HG03439 (cell line): Measurements from ENCODE around the gene TRPM8.

Source experiments
- ATAC-seq: cut with Tn5 transposase; IDR thresholded peaks from one replicate; pipeline ENCODE4 v1.9.1; 2021; ENCODE audit warnings: mild to moderate bottlenecking, moderate library complexity; ENCODE audit not compliant: unreplicated experiment

TRPM8 gene

GRCh38 chr2:233972941-233973575 lies 55.9 kb downstream of the TRPM8 start:
- ATAC-seq: no peak

DNA sequence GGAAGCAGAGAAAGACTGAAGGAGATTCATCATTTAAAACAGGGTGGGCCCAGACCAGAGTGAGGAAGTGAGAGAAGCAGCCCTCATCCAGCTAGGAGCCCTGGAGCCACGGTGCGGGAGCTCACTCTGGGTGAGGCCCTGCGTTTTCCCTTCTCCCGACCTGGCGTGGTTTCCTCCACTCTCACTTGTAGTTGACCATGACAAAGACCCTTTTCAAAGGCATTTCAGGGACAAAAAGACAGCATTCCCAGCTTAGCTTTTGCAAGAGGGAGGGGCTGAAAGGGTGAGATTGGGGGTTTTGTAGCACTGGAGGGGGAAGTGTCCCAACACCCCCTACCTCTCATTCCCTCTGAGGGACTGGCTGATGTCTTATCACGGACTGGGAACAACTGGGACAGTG lies 56.6 kb downstream of the TRPM8 start:
- no peak for ATAC-seq

GRCh38 chr2:233974530-233975071 lies 57.4 kb downstream of the TRPM8 start:
- ATAC-seq: no peak

DNA sequence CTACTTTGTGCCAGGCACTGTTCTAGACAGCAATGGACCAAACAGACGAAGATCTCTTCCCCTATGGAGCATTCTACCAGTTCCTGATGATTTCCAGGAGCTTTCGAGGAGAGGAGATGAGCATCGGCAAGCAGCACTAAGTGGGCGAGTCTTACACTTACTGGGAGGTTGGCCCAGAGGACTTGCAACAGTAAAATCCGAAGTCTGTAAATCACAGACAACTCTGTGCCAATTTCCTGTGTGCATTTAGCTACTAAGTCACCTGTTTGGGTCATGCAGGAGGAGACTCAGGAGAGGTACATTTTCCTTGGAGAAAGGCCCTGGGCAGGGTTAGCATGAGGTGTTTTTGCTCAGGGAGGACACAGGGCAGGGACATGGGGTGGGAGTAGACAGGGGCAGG lies 58.9 kb downstream of the TRPM8 start:
- ATAC-seq: no peak

DNA sequence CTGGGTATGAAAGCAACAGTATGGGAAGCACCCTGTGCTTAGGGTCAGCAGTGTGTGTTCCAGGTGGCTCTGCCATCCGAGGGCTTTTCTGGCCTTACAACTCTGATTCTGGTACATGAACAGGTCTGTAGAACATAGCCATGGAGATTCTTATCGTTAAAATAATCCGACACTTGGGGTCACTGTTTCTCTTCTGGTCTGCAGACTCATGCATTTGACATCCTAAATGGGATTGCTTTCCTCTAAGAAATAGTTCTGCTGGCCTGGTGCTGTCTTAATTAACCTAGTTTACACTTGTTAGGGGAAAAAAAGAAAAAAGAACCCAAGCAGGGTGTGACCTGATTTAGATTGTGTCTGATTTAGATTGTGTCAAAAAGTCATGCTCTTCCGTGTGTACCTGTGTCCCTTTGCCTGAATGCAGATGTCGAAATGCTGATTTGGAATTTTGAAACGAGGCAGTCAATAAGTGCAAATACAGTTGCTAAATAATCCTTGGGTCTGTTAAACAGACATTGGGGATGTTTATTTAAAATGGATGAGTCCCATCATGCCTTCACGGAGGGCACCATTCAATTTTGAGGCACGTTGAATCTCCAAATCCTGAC lies 59.6 kb downstream of the TRPM8 start:
- ATAC-seq: no peak

- no peak for ATAC-seq
These were observed 60.2 kb downstream of the TRPM8 start for GRCh38 chr2:233977296-233977837.

- no peak for ATAC-seq
These were observed 62.6 kb downstream of the TRPM8 start for GRCh38 chr2:233979748-233980147.

GRCh38 chr2:233980955-233981561 lies 63.9 kb downstream of the TRPM8 start:
- no peak for ATAC-seq

- no peak for ATAC-seq
These were observed 64.6 kb downstream of the TRPM8 start for GRCh38 chr2:233981574-233982420.

DNA sequence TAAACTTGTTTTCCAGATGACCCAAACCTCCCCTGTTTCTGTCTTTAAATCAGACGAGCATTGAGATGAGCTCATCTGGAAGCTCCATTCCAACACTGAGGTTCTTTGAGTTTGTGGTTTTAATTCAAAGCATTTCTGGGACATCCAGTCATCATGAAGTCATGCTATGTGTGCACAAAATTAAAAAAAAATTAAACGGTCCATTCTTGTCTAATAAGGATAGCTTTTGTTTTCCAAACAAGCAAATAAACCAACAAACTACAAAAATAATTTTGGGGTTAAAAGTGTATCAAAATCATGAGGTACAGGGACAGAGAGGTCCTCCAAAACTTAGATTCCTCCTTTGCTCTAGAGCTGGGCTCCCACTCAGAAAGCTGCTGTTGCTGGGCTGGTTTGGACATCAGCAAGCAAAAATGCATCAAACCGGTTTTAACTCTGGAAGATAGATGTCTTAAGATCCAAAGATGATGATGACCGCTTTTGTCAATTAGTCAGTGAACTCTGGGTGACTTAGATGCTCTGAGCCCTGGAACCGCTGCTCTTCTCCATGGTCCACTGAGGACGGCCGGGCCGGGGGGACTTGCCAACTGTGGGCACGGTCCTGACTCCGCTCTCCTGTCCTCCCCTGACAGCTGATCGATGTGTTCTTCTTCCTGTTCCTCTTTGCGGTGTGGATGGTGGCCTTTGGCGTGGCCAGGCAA lies 65.4 kb downstream of the TRPM8 start:
- no peak for ATAC-seq

- no peak for ATAC-seq
These were observed 66.3 kb downstream of the TRPM8 start for GRCh38 chr2:233983445-233983844.

- ATAC-seq: no peak
These were observed 71.4 kb downstream of the TRPM8 start for GRCh38 chr2:233988581-233988980.

GRCh38 chr2:233989221-233989858 lies 72.2 kb downstream of the TRPM8 start:
- no peak for ATAC-seq

DNA sequence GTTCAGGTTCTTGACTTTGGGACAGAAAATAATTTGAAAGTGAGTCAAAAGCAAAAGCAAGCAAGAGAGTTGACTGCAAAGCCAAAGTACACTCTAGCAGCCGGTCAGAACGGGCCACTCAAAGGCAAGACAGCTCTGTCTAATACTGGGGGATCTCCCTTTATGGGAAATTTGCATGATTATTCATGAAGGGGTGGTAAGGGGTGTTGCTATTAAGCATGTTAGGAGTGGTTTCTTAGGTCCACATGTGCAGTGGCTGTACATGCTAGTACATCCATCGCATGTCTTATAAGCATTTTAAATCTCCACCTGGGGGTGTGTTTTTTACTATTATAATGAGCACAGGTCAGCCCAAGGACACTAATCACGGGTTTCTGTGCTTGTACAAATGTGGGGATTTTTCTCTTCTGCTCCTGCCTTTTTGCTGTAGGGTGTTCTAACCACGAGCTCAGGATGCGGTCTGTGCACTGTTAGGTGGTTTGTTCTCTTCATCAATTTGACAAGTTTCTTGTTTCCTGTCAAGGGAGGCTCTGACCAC lies 73.2 kb downstream of the TRPM8 start:
- ATAC-seq: no peak

DNA sequence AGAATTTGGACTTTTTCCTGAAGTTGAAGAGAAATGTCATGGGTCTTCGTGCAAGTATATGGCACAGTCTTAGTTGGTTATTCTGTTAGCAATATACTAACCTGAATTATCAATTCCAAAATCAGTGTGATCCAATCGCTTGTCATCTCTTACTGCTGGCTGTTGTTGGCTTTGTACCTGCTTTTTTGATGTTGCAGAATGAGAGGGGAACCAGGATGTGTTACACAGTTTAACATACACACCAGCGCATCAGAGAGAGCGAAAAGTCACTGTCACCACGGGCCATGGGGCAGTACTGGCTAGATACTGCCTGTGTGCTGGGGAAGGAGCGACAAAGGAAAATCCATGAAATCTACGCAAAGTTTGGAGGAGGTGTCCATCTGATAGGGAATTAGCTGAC lies 74.0 kb downstream of the TRPM8 start:
- ATAC-seq: no peak

- ATAC-seq: no peak
These were observed 75.5 kb downstream of the TRPM8 start for GRCh38 chr2:233992513-233993217.

DNA sequence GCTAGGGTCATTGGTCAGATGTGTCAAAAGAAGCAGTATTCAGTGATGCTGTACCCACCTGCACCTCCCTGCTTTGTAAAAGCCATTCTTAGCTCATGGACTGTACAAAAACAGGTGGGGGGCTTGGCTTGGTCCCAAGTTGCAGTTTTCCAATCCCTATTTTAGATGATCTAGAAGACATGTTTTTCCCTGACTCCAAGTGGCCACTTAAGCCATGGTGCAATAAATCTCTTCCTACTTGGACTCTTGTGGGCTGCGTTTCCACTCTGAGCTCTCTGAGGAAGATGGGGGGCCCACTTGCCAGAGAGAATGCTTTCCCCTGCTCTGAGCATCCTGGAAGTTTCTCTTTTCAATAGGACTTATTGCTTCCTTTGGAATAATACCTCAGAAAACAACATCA lies 76.3 kb downstream of the TRPM8 start:
- ATAC-seq: no peak

DNA sequence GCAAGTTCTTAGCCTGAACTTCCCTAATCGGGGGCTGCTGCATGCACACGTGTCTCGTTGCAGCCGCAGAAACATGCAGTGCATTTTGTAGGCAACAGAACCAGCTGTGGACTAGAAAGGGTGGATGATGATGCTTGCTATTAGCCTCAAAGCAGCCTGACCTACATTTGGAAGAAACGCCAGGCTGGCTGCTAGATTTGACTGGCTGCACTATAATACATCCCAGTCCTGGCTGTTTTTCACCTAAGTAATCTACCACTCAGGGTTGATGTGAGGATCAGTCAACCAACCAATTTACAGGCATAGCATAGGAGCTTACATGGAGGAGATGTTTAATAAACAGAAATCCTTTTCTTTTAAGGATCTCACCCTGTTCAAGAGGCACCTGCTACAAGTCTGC lies 77.0 kb downstream of the TRPM8 start:
- no peak for ATAC-seq

DNA sequence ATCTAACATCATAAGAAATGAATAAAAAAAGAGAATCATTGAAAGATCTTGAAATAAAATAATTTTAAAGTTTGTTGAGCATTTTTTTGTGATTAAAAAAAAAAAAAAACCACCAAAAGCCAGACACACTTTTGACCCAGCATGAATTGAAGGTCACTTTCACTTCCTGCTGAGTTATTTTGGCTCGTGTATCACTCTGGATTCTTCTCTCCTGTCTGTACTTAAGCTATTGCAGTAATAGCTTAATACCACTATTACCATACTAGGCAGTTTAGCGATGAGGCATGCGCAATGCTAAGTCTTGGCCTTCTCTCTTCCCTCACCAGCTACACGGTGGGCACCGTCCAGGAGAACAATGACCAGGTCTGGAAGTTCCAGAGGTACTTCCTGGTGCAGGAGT lies 78.8 kb downstream of the TRPM8 start:
- ATAC-seq: no peak
